ENCODE data around the gene LYSMD3.
A peak's percentile ranks its signal among the peaks of the same experiment; 100 is the strongest.
"Not testable (repeated sequence)": the region's sequence is repeated elsewhere in the genome, so short reads cannot be mapped to it uniquely, and the experiment has no call there.

The LYSMD3 gene

DNA sequence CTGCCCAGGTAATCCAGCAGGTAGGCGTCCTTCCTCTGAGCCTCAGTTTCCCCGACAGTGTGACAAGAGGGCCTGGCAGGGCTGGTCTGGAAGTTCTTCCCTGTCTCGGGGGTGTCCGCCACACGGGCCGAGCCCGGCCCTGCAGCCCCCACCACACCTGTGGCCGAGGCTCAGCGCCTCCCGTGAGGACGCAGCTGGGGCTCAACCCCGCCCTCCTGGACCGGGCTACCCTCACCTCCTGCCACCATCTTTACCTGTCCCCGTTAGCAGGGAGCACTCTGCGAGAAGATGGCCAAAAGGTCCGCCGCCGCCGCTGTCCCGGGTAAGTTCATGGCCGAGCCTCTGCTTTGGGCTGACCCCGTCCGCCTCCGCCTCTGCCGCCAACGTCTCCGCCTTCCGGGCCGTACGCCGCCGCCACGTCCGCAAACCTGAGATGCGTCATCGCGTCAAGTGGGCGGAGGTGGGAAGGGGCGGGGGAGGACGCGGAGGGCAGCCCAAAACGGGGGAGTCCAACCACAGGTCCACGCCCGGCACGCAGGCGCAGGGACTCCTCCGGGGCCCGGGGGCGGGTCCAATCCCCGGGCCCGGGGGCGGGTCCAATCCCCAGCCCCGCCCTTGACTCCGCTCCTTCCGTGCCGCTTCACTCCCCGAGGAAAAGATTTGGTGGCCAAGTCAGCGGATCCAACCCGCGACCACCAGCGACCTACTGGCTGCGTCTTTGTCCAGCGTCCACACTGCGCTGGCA lies at the start of gene LYSMD3:
Gene LYSMD3, minus strand, starts transcription at position 391 of the 745 bp plus-strand sequence. CDS start 4,295 bp downstream, outside the sequence.
- peak; percentile 59 for DNase-seq

DNA sequence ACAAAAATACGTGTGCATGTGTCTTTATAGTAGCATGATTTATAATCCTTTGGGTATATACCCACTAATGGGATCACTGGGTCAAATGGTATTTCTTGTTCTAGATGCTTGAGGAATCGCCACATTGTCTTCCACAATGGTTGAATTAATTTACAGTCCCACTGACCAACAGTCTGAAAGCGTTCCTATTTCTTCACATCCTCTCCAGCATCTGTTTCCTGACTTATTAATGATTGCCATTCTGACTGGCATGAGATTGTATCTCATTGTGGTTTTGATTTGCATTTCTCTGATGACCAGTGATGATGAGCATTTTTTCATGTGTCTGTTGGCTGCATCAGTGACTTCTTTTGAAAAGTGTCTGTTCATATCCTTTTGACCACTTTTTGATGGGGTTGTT lies 47.2 kb upstream of the LYSMD3 start:
- not testable (repeated sequence) for DNase-seq

DNA sequence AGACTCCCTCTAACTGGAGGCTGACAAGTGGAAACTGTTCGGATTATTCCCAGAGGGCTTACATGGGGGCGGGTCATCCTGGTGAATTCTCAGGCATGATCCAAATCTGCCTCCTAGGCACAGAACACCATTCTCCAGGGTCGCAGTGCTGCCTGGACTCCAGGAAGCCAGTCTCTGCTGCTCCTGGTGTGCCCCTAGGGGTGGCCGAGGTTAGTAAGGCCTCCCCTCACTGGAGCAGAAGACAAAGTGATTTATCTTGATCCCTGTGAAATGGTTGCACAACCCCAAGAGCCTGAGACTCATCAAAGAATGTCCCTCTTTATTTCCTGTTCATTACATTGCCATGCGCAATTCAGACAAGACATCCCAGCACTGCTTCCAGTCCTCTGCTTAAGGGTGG lies 46.3 kb upstream of the LYSMD3 start:
- no peak for DNase-seq

DNA sequence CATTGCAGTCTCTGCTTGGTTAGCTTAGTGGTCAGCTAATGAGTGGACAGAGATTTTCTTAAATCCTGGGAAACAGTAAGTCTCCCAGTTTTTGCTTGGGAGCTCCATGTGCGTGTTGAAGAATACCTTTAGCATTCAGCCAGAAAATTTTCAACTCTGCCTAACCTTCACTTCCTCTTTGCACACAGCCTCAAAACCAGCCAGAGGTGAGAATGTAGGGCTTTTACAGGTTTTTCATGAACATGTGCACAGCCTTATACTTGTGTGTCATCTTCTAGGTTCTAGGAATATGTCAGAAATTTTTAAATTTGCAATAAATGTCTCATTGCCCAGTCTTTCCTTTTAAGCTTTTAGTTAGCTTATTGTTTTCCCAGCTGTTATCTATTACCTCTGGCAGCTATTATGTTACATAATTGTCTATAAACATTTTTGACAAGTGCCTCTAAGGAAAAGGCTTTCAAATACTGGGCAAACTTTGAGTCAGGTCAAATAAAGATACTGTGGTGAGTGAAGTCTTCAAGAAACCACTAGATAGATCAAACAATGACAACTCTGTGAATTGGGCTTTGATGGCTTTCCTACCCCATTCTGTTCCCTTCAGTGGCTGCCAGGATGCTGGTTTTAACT lies 41.9 kb upstream of the LYSMD3 start:
- no peak for DNase-seq

DNA sequence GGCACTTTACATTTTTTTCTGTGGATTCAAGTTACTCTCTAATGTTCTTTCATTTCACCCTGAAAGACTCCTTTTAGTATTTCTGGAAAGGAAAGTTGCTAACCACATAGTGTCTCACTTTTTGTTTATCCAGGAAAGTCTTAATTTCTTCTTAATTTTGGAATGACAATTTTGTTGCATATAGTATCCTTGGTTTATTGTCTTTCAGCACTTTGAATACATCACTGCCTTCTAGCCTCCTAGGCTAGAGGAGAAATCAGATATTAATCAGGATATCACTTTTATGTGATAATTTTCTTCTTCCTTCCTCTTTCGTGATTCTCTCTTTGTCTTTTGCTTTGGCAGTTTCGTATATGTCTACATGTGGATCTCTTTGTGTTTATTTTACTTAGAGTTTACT lies 40.6 kb upstream of the LYSMD3 start:
- DNase-seq = no peak

DNA sequence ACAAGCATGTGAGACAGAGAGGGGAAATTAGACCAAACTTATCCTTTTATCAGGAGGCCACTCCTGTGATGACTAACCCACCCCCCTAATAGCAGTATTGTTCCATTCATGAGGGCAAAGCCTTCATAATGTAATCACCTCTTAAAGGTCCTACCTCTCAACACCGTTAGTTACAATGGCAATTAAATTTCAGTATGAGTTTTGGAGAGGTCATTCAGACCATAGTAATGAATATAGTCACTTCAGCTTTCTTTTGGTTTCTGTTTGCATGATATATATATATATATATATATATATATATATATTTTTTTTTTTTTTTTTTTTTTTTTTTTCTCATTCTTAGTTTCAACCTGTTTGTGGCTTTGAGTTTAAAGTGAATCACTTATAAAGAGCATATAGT lies 39.7 kb upstream of the LYSMD3 start:
- DNase-seq = no peak

DNA sequence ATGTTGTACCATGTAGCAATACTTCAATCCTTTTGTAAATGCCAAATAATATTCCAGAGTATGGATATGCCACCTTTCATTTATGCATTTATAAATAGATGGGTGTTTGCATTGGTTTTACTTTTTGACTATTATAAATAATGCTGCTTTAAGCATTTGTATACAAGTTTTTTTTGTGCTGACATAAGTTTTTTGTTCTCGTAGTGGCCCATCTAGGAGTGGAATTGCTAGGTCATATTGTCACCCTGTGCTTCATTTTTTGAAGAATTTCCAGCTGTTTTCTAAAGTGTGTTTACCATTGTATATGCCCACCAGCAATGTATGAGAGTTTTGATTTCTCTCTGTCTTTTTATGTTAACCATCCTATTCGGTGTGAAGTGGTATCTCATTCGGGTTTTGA lies 36.1 kb upstream of the LYSMD3 start:
- no peak for DNase-seq

DNA sequence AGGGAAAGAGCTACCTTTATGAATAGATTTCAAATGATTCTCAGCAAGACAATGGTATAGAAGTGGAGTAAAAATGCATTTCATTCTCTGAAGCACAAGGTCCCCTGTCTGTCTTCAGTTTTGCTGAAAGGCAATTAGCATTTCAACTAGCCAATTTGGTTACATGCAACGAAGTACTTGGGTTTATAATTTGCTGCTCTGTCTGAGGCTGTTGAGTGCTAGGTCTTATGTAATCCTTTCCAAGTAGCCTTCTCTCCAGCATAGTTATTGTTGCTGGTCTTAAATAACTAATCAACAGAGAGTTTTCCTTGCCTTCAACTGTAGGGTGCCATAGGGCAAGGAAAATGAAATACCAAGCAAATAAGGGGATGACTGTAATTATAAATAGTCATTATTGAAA lies 33.7 kb upstream of the LYSMD3 start:
- DNase-seq = no peak

DNA sequence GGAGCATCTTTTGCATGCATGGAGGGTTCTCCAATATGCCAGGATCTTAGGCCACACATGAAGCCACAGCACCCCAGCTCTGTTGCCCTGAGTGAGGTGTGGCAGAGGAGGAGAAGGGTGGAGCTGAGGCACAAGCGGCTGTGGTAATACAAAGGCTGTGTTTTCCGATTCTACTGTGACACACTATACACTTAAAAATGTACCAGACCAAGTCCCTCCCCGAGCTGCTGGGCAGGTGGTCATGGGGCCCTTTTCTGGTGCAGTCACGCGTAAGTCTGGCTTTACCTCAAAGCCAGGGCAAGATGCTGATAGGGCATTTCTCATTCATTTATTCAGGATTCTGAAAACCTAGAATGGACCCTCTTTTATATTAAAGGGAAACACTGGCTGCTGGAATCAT lies 33.0 kb upstream of the LYSMD3 start:
- DNase-seq = no peak

DNA sequence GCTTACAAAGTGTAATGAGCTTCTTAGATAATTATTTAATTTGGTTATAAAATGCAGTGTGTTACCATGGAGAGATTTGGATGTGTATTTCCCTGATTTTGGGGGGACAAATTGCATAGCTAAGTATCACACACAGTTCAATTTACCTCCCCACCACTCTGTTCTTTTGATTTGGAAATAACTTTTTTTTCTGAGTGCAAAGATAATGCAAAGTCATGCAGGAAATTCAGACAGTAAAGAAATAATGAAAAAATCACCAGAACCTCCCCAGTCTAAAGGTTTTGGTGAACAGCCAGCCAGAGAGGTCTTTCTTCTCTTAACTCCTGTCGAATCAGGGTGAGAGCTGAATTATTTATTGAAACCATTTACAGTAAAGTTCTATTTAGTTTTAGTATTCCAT lies 32.4 kb upstream of the LYSMD3 start:
- no peak for DNase-seq

DNA sequence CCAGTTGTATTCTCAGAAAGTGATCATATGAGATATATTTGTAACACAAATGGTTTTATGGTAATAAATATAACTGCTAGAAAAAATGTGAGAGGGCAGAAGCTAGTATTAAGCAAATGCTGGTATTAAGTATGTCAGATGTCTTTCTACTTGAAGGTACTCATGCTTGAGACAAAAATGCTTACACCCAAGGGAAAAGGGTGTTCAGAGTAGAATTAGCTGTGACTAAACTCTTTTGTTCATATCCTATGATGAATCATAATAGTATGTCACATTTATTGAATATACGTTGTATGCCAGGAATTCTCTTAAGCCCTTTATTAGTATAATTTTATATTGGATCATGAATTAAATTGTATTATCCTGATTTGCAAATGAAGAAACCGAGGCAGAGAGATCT lies 31.4 kb upstream of the LYSMD3 start:
- DNase-seq = no peak

DNA sequence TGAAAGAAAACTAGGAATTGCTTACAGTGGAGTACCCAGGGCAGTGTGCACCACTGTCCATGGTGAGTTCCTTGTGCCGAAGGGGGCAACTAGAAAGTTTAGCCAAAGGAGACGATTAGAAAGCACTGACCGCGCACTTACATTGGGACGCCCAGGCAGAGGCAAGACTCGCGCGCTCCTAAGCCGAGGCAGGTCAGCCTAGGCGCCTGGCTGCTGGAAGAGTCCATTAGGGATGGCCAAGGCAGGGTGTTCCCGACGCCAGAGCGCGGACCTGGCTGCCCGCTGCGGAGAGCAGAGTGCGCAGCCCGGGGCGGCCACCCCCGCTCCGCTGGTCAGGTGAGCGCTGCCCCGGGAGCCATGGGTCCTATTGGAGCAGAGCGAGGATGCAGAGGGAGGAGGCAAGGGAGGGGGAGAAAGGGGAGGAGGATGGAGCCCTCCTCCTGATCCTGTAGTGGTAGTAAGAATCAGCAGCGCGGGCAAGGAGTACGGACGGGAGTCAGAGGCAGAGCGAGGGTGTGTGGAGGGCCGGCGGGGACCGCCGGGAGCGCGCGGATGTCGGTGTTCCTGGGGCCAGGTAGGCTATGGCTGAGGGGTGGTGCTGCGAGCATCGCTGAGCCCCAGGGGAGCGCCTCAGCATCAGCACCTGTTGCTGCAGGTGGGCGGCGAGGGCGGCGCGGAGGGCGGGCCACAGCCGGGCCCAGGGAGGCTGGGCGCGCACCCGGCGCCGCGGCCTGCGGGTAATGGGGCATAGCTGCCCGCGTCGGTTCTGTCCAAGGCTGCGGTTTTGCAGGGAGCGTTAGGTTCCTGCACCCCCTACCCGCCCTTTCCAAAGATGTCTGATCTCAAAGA lies 29.2 kb upstream of the LYSMD3 start, which contains the start of gene ADGRV1:
Gene ADGRV1, plus strand, starts transcription at position 454 of the 849 bp plus-strand sequence. Its CDS starts 99 bp downstream, at position 553.
- no peak for DNase-seq

DNA sequence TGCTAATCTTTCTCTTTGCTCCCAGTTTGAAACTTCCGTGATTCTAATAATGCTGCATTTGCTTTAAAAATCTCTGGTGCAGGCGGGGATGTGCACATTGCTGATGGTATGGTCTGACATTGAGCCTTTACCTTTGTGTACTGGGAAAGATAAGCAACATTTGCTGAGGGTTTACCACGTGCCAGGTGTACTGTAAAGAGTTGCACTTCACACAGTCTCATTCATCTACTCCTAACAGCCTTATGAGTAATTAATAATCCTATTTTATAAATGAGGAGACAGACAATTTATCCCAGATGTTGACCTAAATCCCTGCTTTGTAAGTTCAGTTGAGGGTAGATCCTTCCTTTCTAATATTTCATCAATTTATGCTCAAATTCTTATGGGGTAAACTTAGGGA lies 28.5 kb upstream of the LYSMD3 start:
- DNase-seq = no peak

DNA sequence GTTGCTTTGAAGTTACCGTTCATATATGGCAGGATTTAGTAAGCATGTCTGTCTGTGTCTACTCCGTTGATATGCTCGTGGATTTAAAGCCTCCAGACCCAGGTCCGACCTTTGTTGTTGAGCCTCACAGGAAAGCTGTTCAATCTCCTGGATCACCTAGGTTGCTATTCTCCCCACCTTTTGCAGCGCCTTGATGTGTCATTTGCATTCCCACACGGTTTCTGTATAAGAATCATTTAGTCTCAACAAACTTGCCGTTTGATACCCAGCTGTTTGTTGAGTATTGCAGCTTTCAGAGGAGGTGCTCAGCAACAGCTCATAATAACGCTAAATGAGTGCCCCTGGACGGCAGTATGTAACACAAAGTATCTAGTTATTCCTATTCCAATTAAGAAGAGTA lies 28.0 kb upstream of the LYSMD3 start:
- DNase-seq = no peak

DNA sequence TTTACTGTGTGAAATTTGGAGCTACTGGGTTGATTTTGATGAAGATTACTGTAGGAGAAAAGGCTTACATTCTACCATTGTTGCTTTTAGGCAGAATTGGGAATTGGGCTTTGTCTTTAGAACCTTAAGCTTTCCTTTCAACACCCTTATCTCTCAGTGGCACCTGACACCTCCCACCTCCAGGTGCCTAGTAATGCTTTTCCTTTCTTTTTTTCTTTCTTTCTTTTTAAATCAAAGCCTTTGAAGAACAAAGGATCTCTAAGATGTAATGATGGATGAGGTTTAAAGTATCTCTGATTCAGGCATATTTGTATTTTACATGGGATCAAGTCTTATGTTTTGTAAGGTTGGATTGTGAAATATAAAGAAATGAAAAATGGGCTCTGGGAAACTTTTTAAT lies 26.3 kb upstream of the LYSMD3 start:
- DNase-seq = no peak

DNA sequence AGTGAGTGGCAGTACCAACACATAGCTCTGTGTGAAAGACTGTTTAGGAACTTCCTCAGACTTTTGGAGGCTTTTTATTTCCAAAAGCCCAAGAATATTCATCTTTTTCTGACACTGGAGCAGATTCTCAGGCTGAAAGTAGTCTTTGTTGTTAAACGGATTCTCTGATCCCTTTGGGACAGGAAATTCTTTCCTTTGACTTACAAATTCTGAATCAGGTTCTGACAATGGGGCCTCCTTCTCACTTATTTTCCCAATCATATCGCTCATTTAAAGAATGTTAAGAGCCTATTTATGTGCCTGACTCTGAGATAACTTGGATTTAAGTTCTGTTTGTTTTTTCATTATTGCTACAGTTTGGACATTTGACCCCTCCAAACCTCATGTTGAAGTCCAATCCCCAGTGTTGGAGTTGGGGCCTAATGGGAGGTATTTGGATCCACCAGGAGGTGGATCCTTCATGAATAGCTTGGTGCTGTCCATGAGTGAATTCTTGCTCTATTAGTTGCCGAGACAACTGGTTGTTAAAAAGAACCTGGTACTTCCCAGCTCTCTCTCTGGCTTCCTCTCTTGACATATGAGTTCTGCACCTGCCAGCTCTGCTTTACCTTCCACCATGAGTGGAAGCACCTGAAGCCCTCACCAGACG lies 25.1 kb upstream of the LYSMD3 start:
- DNase-seq = no peak

DNA sequence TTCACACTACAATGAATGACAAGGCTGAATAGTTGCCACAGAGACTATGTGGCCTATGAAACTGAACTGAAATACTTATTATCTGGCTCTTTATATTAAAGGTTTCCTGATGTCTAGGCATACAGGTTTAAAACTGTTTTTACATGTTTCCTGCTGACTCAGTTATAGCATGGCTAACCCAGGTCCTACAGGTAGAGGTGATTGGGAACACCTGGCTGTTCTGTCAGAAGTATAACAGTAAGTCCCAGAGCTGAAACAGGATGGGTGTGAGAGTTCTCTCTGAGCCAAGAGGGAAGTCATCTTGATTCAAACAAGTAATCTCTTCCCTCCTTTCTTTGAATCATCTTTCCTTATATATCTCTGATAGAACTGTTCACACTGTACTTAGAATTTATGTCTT lies 24.3 kb upstream of the LYSMD3 start:
- no peak for DNase-seq

DNA sequence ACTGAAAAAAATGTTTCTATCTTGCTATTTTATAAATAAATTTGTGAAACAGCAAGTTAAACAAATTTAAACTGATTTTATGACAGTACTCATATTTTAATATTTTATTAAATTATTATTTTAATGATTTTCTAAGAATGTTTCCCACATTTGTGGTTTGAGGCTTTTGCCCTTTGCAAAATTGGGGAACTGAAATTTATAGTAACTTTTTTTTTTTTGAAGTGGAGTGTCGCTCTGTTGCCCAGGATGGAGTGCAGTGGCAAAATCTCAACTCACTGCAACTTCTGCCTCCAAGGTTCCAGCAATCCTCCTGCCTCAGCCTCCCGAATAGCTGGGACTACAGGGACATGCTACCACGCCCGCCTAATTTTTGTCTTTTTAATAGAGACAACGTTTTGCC lies 22.0 kb upstream of the LYSMD3 start:
- no peak for DNase-seq

DNA sequence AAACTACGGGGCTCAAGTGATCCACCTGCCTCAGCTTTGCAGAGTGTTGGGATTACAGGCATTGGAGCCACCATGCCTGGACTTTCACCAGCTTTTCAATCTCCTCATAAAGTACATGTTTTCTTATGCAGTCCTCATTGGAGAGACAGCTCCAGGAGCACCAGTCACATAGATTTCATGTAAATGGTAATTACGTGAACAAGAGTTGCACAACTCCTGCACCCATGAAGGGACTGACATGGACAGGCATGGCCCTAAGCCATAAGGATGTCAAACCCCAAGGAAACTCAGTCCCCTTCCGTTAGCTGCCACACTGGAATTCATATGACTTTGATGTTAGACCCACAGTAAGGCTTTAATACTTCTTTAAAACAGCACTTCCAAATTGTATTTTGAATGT lies 21.6 kb upstream of the LYSMD3 start:
- no peak for DNase-seq

DNA sequence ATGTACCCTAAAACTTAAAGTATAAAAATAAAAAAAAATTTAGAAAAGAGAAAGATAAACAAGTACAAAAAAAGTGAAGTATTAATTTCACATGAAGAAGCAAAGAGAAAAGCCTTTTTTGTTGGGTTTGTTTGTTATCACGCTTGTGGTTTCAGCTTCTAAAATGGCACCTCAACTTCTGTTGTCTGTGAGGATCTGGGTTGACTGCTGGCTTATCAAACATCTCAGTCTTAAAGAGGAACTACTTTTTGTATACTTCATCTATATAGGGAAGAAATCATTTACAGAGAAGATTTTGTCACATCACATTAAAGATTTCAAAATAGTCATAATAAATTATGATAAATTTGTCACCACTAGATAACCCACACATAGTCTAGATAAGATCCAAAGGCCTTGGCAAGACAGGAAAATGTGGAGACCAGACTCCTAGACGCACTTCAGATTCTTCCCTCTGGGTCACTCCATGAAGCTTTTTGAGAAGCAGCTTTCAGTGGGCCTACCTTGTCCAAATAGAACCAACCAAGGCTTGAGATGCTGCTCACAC lies 20.4 kb upstream of the LYSMD3 start:
- no peak for DNase-seq

DNA sequence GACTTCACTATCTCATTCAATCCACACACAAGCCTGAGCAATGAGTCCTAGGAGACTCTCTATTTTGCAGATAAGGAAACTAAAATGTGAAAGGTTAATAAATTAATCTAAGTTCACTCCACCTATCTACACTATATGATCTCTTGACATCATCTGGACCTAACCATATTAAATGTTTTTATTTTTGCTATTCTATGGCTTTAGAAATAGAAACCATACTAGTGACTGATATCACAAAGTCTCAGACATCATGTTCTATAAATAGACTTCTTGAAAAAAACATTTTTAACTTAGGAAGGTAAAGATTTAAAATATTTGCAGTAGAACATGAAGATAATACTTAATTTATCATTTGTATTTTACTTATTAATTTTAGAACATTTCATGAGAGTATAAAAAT lies 19.8 kb upstream of the LYSMD3 start:
- DNase-seq = no peak

DNA sequence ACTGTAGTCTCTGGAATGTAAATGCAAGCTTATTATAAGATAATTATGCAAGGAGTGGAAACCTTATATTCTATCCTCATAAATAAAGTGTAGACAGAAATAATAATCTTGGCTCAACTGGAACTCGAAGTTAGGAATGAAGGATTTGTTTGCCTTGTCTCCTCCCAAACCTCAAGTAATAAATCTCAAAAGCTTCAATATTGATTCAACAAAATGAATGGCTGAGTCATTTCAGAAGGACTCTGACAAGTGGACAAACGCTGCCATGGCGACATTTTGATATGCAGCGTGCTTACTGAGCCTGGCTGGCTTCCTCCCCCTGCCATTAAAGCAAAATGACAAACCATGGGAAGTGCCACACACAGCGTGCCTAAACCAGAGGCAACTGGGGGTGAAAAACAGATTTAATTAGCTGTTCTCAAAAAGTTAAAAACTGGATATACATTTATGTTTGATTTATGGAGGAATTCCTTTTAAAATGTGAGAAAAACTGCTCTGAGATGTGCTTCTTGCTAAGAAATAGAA lies 18.7 kb upstream of the LYSMD3 start:
- DNase-seq = no peak

DNA sequence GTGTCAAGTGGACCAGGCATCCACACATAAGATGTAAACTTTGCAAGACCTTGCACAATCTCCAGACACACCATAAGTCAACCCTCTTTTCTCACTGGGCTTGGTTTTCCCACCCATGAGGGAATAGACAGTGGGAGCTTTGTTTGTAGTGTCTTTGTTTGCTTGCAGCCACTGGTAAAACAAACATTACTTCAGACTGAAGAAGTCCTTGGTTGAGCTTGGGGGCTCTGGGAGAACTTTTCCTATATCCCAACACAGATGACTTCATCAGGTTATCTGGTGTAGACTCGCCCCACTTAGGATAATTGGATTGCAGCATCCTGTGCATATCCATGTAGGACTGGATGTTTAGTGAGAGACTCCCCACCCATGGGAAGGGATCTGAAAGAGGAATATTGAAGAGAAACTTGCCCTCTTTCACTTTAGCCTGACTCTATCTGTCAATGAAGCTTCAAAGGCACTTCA lies 17.7 kb upstream of the LYSMD3 start:
- DNase-seq = no peak

All from SIG-M5 (cell line).